HG02763 (cell line): ENCODE results near the gene MGAT5.

Source experiments
- ATAC-seq: cut with Tn5 transposase; IDR thresholded peaks from one replicate; pipeline ENCODE4 v1.9.1; 2021; ENCODE audit warnings: mild to moderate bottlenecking, moderate library complexity; ENCODE audit not compliant: unreplicated experiment

MGAT5 gene

GRCh38 chr2:134359367-134360081 lies 105.7 kb downstream of the MGAT5 start:
- ATAC-seq: no peak

GRCh38 chr2:134360745-134361487 lies 107.0 kb downstream of the MGAT5 start:
- ATAC-seq: no peak

DNA sequence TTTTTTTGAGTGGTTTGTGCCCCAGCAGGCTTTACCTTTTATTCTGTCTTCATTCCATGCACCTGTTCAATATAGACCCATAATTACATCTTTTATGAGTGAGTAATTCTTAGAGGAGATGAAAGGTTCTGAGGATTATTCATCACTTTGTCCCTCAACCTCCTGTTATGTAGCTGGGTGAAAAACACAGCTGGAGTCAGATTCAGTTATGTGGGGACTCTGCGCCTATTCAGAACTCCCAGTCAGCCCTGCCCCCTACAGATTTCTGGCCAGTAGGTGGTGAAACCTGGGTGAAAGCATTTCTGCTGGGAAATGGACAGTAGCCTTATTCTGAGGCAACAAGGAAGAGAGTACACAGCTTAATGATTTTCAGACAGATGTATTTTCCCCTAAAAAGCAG lies 107.8 kb downstream of the MGAT5 start:
- no peak for ATAC-seq

DNA sequence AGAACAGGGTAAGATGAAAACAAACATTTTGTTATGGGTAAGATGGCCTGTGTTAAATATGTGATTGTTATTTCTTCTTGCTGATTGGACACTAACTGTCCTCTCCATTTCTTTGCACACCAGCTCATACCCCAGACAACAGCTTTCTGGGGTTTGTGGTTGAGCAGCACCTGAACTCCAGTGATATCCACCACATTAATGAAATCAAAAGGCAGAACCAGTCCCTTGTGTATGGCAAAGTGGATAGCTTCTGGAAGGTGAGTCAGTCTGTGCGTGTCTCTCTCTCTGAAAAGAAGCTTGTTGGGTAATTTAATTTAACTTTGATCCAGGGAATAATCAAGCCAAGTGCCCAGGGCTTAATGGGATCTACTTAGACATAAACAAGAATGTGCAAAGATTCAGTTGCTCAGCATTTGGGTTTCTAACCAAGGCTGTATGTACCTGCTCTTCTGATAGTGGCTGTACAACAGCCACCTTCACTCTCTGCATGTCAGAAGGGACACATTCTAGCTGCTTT lies 108.3 kb downstream of the MGAT5 start:
- no peak for ATAC-seq

- ATAC-seq: no peak
Measured at GRCh38 chr2:134362740-134363139, 108.9 kb downstream of the MGAT5 start.

- no peak for ATAC-seq
Measured at GRCh38 chr2:134365356-134365755, 111.5 kb downstream of the MGAT5 start.

DNA sequence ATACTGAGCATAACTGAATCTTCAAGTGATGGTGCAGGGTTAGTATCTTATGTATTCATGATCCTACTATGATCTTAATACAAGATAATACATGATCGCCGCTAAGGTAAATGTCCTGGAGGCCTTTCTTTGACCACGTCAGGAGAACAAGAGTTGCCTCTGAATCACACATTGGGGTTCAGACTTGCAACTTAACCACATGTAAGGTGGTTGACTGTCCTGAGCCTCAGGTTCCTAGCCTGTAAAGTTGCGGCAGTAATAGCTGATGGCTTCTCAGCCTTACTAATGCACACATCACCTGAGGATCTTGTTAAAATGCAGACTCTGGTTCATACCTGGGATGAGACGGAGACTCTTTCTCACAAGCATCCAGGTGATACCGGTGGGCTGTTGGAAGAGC lies 112.5 kb downstream of the MGAT5 start:
- ATAC-seq: no peak

GRCh38 chr2:134367213-134367612 lies 113.3 kb downstream of the MGAT5 start:
- no peak for ATAC-seq

DNA sequence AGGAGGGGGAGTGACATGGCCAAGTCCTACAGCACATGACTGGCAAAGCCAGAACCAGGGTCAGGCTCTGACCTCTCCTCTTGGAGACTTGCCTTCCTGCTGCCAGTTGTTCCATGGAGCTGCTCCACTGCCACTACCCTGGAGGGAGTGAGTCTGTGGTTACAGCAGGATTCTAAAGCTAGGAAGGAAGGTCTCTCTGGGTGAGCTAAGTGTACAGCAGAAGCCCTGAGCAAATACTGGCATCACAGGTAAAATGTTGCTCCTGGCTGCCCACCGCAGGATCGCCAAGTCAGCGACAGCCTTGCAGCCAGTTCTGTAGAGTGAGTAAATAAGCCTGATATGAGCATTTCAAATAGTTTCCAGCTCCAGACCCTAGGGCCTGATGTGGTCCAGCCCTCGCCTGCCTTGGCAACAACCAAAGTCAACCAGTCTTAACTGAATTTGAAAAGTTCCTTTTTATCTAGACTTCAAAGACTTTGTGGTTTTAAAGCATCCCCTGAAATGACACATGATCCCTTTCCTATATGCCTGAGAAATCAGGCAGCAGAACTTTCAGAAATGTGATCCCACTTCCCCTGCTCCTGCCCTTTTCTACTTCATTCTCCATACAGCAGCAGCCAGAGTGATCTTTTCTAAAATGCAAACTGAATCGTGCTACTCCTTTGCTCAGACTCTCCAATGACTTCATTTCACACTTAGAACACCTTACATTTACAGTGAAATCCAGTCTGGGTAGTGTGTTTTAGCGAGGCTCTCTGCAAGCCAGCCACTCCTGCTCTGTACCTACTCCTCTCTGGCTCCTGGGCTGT lies 114.3 kb downstream of the MGAT5 start:
- ATAC-seq: no peak

GRCh38 chr2:134369220-134369902 lies 115.5 kb downstream of the MGAT5 start:
- no peak for ATAC-seq

DNA sequence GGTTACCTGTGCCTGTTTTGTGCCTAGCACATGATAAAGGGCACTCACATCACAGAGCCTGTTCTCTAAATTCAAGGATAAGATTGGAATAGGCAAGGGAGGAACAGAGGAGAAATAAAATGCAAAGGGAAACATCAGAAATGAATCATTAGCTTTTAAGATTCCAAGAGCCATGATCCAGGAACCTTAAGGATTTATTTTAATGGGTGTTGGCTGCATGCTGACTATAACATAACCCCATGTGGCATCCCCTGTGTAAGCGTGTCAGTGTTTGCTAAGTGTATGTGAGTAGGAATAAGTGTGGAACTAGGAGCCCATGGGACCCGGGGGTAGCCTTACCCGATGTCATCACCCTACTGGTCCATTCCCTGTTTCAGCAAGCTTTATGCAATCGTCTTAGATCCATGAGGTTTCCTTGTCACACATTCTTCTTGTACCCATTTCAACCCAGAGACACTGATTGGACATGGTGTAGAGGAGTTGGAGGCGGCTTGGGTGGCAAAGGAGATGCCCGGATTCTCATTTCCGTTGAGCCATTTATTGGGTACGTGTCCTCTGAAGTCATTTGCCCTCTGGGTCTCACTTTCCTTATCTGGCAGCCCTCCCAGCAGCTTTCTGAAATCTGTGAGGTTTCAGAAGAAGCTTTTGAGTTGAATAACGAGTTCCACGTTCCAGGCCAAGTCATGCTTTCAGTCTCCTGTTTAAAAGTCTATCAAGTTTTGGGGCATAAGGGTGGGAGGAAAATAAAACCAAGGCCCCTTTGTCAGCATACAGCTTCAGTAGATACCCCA lies 117.0 kb downstream of the MGAT5 start:
- ATAC-seq: no peak

- no peak for ATAC-seq
Measured at GRCh38 chr2:134372141-134372540, 118.3 kb downstream of the MGAT5 start.

DNA sequence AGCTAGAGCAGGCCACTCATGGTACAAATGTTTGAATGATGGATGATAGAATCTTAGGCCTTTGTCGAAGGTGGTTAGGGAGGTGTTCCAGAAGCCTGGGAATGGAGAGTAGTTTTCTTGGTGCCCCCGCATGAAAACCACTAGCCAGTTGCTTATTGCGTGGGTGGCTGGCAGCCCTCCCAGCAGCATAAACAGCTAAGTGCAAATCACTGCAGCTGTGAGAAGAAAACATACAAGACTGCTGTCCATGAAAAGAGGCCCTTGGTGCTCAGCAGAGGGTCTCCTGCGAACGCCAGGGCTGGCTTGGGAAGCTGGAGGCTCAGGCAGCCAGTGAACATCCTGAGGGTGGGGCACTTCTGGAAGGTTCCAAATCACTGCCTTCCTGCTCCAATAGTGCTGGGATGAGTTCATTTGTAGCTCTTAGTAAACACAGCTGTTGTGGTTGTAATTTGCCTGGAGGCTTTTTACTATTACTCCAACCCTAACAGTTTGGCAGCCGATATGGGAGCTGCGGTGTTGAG lies 118.8 kb downstream of the MGAT5 start:
- no peak for ATAC-seq

DNA sequence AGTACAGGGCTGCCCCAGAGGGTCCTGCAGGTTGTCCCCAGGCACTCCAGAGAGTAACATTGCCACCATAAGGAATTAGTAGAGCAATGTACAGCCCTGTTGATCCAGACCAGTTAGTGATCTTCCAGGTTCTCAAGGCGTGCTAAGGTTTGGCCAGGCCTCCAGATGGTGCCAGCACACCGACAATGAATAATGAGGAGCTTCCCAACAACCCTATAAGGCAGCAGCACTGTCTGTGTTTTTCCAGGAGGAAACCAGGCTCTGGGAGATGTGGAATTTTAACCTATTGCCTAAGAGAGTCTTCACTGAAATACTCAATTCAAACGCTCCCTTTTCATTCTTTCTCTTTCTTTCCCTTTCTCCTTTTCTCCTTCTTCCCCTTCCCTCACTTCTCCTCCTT lies 122.1 kb downstream of the MGAT5 start:
- no peak for ATAC-seq

- no peak for ATAC-seq
Measured at GRCh38 chr2:134377730-134378129, 123.9 kb downstream of the MGAT5 start.

GRCh38 chr2:134379293-134379692 lies 125.4 kb downstream of the MGAT5 start:
- ATAC-seq: no peak

DNA sequence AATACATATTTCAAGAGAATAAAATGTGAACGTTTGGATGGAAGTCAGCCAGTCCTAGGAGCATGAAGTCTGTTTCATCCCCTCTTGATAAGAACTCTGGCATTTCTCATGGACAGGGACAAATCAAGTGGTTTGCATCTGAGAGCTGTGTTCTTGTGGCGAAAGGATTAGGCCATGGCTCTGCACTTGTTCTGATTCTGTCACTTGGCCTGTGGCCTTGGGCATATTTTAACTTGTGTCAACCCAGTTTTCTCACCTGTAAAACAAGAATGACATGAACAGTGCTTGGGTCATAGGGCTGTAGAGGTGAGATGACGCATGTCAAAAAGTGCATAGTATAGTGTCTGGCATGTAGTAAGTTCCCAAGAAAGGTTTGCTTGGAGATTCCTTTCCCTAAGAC lies 125.8 kb downstream of the MGAT5 start:
- ATAC-seq: no peak

GRCh38 chr2:134381141-134381540 lies 127.3 kb downstream of the MGAT5 start:
- no peak for ATAC-seq

DNA sequence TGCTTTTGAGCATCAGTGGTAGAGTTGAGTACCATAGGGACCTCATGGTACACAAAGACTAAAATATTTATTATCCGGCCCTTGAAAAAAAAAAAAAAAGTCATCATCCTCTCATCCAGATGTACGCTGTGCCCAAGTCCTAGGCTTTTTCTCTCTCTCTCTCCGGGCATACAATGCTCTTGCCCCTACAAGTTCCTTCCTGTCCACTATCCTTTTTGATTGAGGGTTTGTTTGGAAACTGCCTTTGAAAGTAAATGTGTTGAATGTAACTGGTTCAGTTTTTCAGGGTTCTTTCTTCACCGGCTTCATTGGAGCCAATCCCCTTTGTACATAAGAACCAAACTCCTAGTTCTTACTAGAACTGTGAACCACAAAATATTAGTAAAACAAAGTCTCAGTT lies 130.3 kb downstream of the MGAT5 start:
- no peak for ATAC-seq

- no peak for ATAC-seq
Measured at GRCh38 chr2:134385195-134385594, 131.3 kb downstream of the MGAT5 start.
